ENCODE data around the gene PLLP.
A peak's percentile ranks its signal among the peaks of the same experiment; 100 is the strongest.

PLLP gene, protein sequence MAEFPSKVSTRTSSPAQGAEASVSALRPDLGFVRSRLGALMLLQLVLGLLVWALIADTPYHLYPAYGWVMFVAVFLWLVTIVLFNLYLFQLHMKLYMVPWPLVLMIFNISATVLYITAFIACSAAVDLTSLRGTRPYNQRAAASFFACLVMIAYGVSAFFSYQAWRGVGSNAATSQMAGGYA

DNA sequence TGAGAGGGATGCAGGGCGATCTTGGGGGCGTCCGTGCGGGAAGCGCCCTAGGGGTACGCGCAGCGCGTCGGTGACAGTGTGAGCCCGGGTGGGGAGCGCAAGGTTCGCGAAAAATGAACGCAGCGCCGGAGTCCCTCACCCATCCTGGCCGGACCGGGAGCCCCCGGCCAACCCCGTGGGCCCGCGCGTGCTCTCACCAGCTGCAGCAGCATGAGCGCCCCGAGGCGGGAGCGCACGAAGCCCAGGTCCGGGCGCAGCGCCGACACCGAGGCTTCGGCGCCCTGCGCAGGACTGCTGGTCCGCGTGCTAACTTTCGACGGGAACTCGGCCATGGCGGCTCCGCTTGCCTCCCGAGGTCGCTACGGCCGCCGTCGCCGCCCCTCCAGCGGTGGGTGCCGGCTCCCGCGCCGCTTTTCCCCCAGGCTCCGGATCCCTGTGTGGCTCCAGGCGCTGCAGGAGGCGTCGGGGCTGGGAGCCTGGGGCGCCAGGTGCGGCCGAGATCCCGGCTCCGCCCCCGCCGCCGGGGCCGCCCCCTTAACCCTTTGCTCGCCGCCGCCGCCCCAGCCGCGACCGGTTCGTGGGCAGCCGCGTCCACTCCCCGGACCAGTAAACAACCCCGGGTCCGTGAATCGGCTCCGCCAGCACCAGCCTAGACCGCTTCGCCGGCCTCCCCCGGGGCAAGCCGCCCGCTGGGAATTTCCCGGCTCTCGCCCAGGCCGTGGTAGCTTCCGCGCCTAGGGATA, at the start of gene PLLP:
PLLP (minus strand) TSS at position 464 of the 743 bp plus-strand sequence; CDS start at position 332, 132 bp downstream.
- peak; percentile 46 to 65 for DNase-seq

DNA sequence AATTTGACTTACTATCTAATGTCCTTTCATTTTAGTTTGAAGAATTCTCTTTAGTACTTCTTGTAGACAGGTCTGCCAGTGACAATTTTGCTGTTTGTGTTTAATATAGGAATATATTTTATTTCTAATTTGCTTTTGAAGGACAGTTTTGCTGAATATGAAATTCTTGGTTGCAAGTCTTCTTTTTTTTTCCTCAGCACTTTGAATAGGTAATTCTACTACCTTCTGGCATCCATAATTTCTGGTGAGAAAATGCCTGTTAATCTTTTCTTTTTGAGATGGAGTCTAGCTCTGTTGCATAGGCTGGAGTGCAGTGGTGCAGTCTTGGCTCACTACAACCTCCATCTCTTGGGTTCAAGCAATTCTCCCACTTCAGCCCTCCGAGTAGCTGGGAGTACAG, 48.9 kb upstream of the PLLP start:
- DNase-seq = no peak

DNA sequence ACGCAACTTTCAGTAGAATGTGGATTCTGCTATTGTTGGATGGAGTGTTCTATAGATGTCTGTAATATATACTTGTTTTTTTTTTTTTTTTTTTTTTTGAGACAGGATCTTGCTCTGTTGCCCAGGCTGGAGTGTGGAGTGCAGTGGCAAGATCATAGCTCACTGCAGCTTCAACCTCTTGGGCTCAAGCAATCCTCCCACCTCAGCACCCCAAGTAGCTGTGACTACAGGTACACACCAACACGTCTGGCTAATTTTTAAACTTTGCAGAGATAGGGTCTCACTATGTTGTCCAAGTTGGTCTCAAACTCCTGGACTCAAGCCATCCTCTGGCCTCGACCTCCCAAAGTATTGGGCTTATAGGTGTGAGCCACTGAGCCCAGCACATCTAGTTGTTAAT, 46.9 kb upstream of the PLLP start:
- DNase-seq = no peak

DNA sequence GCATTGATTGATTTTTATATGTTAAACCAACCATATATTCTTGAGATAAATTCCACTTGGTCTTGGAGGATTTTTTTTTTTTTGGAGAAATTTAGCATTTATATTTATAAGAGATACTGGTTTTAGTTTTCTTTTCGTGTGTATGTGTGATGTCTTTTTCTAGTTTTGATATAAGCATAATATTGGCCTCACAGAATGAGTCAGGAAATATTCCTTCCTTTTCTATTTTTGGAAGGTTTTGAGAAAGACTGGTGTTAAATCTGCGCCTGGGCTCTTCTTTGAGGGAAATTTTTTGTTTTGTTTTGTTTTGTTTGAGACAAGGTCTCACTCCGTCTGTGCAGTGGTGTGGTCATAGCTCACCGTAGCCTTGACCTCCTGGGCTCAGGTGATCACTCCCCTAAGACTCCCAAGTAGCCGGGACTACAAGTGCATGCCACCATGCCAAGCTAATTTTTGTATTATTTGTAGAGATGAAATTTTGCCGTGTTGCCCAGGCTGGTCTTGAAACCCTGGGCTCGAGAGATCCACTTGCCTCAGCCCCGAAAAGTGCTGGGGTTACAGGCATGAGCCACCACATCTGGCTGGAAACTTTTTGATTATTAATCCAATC, 45.4 kb upstream of the PLLP start:
- DNase-seq = no peak

DNA sequence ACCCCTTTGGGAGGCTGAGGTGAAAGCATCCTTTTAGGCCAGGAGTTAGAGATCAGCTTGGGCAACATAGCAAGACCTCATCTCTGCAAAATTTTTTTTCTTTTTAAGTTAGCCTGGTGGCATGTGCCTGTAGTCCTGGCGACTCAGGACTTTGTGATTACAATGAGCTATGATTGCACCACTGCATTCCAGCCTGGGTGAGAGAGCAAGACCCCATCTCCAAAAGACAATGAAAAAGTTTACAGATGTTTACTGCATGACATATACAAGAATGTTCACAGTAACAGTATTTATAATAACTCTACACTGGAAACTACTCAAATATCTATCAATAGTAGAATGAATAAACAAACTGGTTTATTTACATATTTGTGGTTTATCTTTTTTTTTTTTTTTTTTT, 41.0 kb upstream of the PLLP start:
- DNase-seq = no peak

DNA sequence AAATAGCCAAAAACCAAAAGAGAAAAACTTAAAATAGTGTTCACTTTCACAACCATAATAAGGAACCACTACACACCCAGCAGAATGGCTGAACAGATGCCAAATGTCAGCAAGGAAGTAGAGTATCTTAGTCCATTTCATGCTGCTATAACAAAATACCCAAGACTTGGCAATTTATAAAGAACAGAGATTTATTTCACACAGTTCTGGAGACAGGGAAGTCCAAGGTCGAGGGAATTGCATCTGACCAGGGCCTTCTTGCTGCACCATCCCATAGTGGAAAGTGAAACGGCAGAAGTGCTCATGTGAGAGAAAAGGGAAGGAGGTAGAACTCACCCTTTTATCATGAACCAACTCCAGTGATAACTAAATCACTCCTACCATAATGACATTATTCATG, 40.3 kb upstream of the PLLP start:
- no peak for DNase-seq

DNA sequence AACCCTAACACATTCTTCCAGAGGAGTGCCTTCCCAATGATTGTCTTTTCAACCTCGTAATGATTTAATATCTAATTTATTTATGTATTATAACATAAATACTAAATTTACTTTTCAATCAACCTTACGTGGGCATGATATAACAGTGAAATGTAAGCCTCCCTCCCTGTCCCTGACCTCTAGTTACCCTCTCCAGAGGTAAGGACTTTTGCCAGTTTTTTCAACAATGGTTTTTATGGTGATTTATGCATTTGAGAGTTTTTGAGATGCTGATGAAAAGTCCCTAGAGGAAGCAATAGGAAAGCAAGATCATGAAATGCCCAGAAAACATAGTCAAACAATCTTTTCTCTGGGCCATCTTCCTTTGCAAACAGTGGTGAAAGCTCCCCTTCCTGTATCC, 35.2 kb upstream of the PLLP start:
- DNase-seq = no peak

DNA sequence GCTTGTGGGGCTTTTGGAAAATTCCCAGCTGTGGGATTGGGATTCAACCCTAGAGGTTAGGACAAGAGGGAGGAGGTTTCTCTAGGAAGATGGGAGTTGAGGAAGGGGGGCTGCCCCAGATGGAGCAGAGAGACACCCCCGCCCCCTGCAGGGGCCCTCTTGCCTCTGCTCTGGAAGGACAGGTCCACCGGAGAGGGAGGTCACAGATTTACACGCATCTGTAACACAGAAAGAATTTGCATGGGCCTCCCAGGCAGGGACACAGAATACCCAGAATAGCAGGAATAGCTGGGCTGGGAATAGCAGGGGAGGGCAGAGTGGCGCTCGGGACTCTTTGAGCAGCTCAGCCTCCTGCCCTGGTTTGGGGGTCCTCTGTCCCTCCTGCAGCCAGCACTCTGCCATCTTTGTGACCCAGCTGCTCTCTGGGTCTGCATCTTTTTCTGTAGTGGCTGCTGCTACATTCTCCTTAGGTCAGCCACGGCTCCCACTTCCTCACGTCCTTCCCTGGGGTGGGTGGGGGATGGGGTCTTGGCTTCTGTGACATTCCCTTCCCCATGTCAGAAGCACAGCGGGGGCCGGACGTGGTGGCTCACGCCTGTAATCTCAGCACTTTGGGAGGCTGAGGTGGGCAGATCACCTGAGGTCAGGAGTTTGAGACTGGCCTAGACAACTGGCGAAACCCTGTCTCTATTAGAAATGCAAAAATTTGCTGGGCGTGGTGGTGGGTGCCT, 33.9 kb upstream of the PLLP start:
- DNase-seq = no peak

DNA sequence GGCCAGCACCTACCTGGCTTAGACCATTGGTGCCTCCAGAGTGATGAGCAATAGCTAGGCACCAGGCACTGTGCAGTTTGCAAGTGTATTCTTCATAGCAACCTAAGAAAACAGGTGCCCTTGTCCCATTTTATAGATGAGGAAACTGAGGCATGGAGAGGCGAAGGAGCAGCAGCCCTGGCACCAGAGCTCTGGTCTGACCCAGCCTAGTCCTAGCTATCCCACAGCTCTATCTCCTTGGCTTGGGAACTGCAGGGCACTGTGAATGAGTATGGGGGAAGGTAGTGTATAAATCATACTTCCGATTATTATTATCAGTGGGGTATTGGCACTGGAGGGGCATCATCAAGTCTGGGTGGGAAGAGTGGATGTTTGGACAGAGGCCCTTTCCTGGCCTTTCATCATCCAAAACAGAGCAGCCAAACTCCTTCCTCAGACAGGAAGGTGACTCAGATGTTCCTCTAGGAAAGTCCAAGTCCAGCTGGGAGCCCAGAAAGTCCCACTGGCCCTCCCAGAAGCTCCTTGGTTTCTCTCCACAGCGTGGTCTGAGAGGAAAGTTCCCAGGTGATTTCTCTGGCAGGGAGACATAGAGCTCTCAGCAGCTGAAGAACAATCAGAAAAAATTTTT, 32.0 kb upstream of the PLLP start:
- no peak for DNase-seq

DNA sequence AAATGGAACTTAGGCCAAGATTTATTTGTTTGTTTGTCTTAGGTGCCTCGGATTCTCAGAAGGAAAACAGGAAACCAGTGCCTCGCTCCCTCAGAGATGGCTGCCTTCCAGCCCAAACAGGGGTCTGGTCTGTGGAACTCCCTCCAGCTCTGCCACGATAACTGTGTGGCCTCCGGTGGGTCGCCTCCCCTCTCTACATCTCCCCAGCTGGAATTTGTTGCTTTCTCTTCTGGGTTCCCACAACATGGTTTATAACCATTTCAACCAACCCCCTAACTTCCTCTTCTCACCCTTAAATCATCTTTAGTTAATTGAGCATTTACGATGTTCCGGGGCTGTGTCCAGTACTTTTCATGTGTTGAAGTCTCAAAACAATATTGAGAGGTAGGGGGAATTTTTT, 30.9 kb upstream of the PLLP start:
- no peak for DNase-seq

DNA sequence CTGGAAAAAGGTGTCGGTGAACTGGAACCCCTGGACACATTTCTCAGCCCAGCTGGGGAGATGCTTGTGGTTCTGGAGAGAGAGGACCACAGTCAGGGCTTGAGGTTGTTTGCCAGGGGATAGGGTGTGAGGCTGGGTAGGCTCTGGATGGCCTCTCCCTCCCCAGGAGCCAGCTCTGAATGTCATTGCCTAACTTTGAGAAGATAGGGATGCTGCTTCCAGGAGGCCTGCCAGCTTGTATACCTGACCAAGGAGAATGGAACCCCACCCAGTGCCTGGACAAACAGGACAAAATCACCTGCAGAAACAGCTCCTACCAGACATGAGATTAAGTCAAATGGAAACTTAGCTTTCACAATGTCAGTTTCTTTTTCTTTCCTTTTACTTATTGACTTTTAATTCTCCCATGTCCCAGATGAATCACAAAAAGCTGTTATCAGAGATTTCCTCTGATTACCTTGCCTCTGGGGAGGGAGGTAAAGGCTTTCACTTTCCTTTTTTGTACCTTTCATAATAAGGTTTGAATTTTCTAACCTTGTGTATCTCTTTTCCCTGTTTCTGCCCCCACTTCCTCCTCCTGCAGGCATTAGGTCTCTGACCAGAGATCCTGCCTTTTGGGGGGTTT, 29.8 kb upstream of the PLLP start:
- no peak for DNase-seq

DNA sequence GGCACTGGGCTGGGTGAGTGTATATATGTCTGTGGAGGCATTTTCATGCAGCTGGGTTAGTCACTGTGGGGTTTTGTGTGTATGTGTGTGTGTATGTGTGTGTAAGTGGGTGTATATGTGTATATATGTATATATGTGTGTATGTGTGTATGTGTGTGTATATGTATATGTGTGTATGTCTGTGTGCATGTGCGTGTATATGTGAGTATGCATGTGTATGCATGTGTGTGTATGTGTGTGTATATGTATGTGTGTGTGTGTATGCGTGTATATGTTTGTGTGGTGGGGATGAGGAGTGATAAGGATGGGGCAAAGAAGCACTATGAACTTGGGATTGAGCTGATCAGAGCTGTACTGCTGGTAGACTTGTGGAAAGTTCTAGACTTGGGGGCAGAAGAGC, 29.0 kb upstream of the PLLP start:
- no peak for DNase-seq

DNA sequence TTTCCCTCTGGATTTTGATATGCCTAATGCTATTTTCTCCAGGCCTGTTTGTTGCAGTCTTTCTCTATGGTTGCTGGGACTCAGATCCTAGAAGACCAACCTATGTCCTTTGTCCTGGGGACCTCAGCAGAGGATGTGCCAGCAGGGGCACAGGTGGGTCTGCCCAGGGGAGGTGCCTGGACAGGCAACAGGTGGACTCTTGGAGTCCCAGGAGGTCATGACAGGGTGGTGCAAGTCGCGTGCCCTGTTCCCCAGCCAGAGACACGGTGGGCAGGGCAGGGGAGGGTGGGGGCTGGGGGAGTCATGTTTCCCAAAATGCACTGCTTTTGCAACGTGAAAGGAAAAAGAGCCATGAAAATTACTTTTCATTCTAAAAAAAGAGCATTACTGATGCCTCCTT, 26.3 kb upstream of the PLLP start:
- no peak for DNase-seq

DNA sequence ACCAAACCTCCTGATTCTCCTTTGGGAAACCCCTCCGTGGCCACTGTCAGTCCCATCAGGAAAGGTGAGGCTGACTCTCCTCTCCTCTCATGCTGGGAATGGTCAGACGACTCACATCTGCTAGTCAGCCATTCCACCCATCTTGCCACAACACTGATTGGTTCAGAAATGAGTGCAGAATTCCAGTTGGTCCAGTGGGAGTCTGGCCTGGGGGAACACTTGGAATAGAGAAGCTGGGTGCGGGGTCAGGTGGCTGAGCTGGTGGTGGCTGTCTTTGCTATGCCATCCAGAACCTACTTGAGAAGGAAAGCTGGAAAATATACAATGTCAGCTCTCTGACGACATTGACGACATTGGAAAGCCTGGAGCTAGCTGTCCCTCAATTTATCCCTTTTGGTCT, 23.6 kb upstream of the PLLP start:
- DNase-seq = no peak

DNA sequence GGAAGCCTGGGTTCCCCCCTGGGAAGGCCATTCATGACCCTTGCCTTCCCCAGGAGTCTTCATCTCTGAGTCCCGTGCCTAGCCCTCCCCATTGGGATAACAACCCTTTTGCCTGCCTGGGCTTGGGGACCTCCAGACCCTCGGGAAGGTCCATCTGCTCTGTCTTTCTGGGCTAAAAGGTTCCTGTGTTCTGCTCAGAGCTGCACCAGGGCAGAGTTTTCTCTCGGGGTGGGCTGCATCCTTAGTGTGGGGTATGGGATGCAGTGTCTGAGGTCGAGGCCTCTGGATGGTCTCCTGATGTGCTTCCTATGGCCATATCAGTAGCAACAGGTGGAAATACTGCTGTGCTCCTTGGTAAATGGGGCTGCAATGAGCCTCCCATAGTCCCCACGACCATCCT, 22.9 kb upstream of the PLLP start:
- no peak for DNase-seq

DNA sequence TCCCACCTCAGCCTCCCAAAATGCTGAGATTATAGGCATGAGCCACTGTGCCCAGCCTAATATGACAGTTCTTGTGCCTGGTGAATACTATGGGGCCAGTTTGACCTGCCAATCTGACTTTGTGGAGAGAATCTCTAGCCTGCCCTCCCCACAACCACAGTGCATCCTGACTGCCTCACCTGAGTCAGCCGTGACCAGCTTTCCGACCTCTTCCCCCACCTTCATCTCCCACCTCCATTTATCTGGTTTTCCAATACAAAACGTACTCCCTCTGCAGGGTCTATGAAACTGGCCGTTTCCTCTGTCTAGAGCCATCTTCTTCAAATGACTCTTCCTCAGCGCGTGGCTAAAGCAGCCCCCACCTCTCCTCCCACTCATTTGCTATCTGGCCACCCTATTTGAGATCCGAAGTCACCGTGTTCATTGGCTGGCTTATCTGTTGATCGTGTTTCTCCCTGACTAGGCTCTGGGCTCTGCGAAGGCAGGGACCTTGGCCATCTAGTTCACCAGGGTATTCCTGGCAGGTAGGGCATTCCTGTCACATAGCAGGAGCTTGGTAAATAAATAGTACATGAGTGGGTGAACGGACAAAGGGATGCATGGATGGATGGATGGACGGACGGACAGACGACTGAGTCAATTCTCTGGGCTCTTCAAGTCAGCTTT, 22.3 kb upstream of the PLLP start:
- DNase-seq = no peak

DNA sequence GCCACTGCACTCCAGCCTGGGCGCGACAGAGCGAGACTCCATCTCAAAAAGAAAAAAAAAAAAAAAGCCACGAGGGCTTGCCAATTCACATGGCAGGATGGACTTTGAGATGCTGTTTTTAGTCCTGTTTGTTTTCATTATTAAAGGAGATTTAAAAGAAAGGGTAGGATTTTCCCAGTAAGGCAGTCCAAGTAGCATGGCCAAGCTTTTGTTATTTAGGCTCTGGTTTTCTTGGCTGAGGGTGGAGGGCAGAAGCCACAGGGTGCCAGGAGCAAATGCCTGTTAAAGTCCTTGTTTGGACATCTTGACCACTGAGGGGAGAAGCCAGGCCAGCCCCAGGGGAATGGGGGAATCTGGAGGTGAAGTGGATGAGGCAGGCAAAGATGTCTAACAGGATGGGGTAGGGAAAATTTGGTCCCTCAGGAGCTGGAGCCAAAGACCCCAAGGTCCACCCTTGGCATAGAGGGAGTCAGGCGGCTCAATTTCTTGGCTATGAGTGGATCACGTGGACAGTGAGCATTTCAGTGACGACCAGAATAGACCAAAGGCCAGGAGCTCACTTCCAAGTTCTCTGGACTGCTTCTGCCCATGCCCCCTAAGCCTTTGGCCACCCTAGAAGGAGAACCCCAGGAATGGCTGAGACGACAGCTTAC, 20.8 kb upstream of the PLLP start:
- peak in 1 of 2 donors; percentile 47 for DNase-seq

DNA sequence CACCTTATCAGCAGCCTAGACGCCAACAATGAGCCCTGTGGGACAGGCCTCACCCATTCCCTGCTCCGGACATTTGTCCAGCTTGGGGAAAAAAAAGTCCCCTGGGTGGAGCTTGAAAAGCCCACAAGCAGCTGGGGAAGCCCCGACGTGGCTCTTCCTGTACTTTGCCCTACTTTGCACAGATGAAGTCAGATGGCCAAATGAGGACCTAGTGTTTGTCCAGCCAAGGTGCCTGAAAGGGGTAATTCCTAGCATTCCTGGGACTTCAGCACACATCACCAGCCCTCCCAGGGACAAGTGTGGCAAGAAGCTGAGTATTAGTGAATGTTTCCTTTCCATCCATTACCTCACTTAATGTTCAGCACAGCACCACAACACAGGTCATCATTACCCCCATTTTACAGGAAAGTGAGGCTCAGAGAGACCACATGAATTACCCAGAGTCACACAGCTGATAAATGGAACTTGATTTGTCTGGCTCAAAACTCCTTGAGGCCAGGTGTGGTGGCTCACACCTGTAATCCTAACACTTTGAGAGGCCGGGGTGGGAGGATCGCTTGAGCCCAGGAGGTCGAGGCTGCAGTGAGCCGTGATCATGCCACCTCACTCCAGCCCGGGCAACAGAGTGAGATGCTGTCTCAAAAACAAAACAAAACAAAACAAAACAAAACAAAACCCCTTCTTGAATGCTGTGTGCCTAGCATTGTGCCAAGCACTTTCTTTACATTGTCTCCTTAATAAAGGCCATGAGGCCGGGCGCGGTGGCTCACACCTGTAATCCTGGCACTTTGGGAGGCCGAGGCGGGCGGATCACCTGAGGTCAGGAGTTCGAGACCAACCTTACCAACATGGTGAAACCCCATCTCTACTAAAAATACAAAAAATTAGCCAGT, 19.9 kb upstream of the PLLP start:
- no peak for DNase-seq

DNA sequence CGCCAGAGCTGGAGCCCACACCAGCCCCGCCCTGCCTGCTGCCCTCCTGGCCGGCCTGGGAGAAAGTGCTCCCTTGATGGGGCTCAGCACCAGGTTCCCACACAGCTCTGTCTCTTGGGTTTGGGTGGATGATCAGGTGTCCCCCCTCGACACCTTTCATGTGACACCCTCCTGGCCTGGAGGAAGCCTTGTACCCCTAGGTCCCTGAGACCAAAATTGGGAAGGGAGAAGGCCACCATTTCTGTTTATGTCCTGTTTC, 19.4 kb upstream of the PLLP start:
- DNase-seq = no peak

DNA sequence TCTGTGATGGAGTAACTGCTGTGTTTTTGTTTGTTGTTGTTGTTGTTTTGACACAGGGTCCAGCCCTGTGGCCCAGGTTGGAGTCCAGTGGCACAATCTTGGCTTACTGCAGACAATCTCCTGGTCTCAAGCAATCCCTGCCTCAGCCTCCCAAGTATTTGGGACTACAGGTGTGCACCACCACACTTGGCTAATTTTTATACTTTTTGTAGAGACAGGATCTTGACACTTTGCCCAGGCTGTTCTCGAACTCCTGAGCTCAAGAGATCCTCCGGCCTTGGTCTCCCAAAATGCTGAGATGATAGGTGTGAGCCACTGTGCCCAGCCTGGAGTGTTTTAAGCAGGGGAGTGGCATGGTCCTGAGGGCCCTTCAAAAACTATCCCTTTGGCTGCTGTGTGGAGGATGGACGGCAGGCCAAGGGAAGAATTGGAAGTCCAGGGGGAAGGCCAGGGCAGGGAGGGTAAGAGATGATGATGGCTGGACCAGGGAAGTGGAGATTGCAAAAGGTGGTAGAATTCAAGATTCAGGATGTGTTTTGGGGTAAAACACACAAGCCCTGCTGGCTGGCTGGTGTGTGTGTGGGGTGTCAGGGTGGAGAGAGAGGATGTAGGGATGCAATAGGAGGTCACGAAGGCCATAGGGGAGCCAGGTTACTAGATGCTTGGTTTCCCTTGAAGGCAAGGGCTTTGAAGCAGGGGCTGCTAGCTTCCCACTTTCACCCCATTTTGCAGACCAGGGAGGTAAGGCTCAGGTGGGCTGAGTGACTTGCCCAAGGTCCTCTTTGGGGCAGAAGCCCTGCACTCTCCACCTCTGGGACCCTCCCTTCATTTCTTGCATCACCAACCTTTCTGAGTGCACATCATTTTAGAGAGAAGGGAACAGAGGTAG, 18.8 kb upstream of the PLLP start:
- no peak for DNase-seq

Data from hippocampal formation (tissue), 2 donors.